ENCODE data around the gene THBS2.

Gene THBS2

GRCh38 chr6:169189182-169189581, 64.5 kb downstream of the THBS2 start:
- no peaks in the 10 kb centered on the region for H3K36me3 ChIP-seq (ENCODE audit: insufficient read depth)
- no peak overlapping the region for H3K27ac ChIP-seq
- TF ChIP-seq CTCF (conservative IDR thresholded peaks at IDR 0.05; ENCODE audit: low read depth, low read length) = no peak

GRCh38 chr6:169188475-169188874, 65.2 kb downstream of the THBS2 start:
- no peak overlapping the region for H3K4me3 ChIP-seq (IDR thresholded peaks at IDR 0.05; ENCODE audit: insufficient read depth, low read depth, low read length)
- no peaks in the 10 kb centered on the region for H3K27me3 ChIP-seq (ENCODE audit: insufficient read depth, low read depth)
- H3K9ac ChIP-seq = no peak overlapping the region
- no peak for TF ChIP-seq CTCF (conservative IDR thresholded peaks at IDR 0.05; ENCODE audit: low read depth, low read length)
- no peak overlapping the region for H3K4me2 ChIP-seq
- H3K36me3 ChIP-seq (ENCODE audit: insufficient read depth) = no peaks in the 10 kb centered on the region
- H2AFZ ChIP-seq (ENCODE audit: low read depth) = no peak overlapping the region
- no peaks in the 10 kb centered on the region for H3K79me2 ChIP-seq (ENCODE audit: insufficient read depth, low read depth)
- H3K4me1 ChIP-seq (ENCODE audit: low read depth, poor library complexity, severe bottlenecking) = no peaks in the 10 kb centered on the region
- no peak overlapping the region for H3K27ac ChIP-seq
- no peaks in the 10 kb centered on the region for H4K20me1 ChIP-seq (ENCODE audit: insufficient read depth)

More at GRCh38 chr6:169189182-169189581, 64.5 kb downstream of the THBS2 start:
- no peak overlapping the region for H3K9ac ChIP-seq
- no peaks in the 10 kb centered on the region for H3K79me2 ChIP-seq (ENCODE audit: insufficient read depth, low read depth)
- no peaks in the 10 kb centered on the region for H3K27me3 ChIP-seq (ENCODE audit: insufficient read depth, low read depth)
- H4K20me1 ChIP-seq (ENCODE audit: insufficient read depth) = no peaks in the 10 kb centered on the region
- H3K4me1 ChIP-seq (ENCODE audit: low read depth, poor library complexity, severe bottlenecking) = no peaks in the 10 kb centered on the region
- H2AFZ ChIP-seq (ENCODE audit: low read depth) = no peak overlapping the region
- H3K4me3 ChIP-seq (IDR thresholded peaks at IDR 0.05; ENCODE audit: insufficient read depth, low read depth, low read length) = no peak overlapping the region
- no peak overlapping the region for H3K4me2 ChIP-seq

- no peaks in the 10 kb centered on the region for H3K79me2 ChIP-seq (ENCODE audit: insufficient read depth, low read depth)
- H3K4me1 ChIP-seq (ENCODE audit: low read depth, poor library complexity, severe bottlenecking) = no peaks in the 10 kb centered on the region
- no peak overlapping the region for H3K4me3 ChIP-seq (IDR thresholded peaks at IDR 0.05; ENCODE audit: insufficient read depth, low read depth, low read length)
- no peaks in the 10 kb centered on the region for H3K36me3 ChIP-seq (ENCODE audit: insufficient read depth)
- no peak overlapping the region for H2AFZ ChIP-seq (ENCODE audit: low read depth)
- H4K20me1 ChIP-seq (ENCODE audit: insufficient read depth) = no peaks in the 10 kb centered on the region
- H3K4me2 ChIP-seq = no peak overlapping the region
- TF ChIP-seq CTCF (conservative IDR thresholded peaks at IDR 0.05; ENCODE audit: low read depth, low read length) = no peak
- no peak overlapping the region for H3K27ac ChIP-seq
- H3K27me3 ChIP-seq (ENCODE audit: insufficient read depth, low read depth) = no peaks in the 10 kb centered on the region
- H3K9ac ChIP-seq = no peak overlapping the region
Measured at GRCh38 chr6:169188051-169188470, 65.6 kb downstream of the THBS2 start.

GRCh38 chr6:169186496-169187169, 67.0 kb downstream of the THBS2 start:
- no peaks in the 10 kb centered on the region for H4K20me1 ChIP-seq (ENCODE audit: insufficient read depth)
- H3K27ac ChIP-seq = no peak overlapping the region
- no peaks in the 10 kb centered on the region for H3K27me3 ChIP-seq (ENCODE audit: insufficient read depth, low read depth)
- H3K9ac ChIP-seq = no peak overlapping the region
- no peak overlapping the region for H2AFZ ChIP-seq (ENCODE audit: low read depth)
- no peaks in the 10 kb centered on the region for H3K36me3 ChIP-seq (ENCODE audit: insufficient read depth)
- no peaks in the 10 kb centered on the region for H3K79me2 ChIP-seq (ENCODE audit: insufficient read depth, low read depth)
- no peaks in the 10 kb centered on the region for H3K4me1 ChIP-seq (ENCODE audit: low read depth, poor library complexity, severe bottlenecking)
- no peak overlapping the region for H3K4me2 ChIP-seq
- H3K4me3 ChIP-seq (IDR thresholded peaks at IDR 0.05; ENCODE audit: insufficient read depth, low read depth, low read length) = no peak overlapping the region
- TF ChIP-seq CTCF (conservative IDR thresholded peaks at IDR 0.05; ENCODE audit: low read depth, low read length) = no peak
